Measurements from ENCODE around the gene SLC24A3. TPM values are rescaled to one million over a fixed set of nuclear protein-coding genes. Genes with fewer than 3 reads are reported as not detected.

SLC24A3 gene
- total RNA-seq, 1 experiment from 2014 or later = not detected

- Histone ChIP-seq H3K4me1 (ENCODE audit: control insufficient read depth, insufficient read depth, low read length) (no peaks in the 10 kb centered on the region), H3K9me3 (ENCODE audit: control insufficient read depth, insufficient read depth, low read depth, low read length) (no peaks in the 10 kb centered on the region), H3K36me3 (ENCODE audit: control insufficient read depth, insufficient read depth, low read length) (no peaks in the 10 kb centered on the region), H3K27ac (ENCODE audit: low read length) (no peak overlapping the region), H3K4me3 (ENCODE audit: low read depth in 2 of 2, low read length in 2 of 2) (no peak overlapping the region), H3K27me3 (ENCODE audit: control insufficient read depth, insufficient read depth, low read length) (no peaks in the 10 kb centered on the region)
- ChIA-PET POLR2A (no interaction called here), CTCF (no interaction called here)
- no peak for DNase-seq (ENCODE audit: low read depth, low spot score)
- intact Hi-C loops (cut with micrococcal nuclease; ENCODE audit: unreplicated experiment) = no loop called here
- no TSS peak for BruUV-seq (replicated peaks)
- in situ Hi-C loops (cut with HindIII; ENCODE audit: low pct_unique_long_range_greater_than_20kb, low sequenced_read_pairs) = no loop called here
- no peak for TF ChIP-seq CTCF (IDR thresholded peaks at IDR 0.05)
- no peak for TF ChIP-seq TCF7L2 (IDR thresholded peaks at IDR 0.05; ENCODE audit: low read depth, low read length)
- no peak for TF ChIP-seq REST (IDR thresholded peaks at IDR 0.05; ENCODE audit: insufficient read depth in 1 of 2, low read depth in 2 of 2, low read length in 1 of 2)
- no peak for ATAC-seq
Observed at GRCh38 chr20:19338380-19338779, 125.9 kb downstream of the SLC24A3 start.

- intact Hi-C loops (cut with micrococcal nuclease; ENCODE audit: unreplicated experiment) (no loop called here), in situ Hi-C loops (cut with HindIII; ENCODE audit: low pct_unique_long_range_greater_than_20kb, low sequenced_read_pairs) (no loop called here)
- no peak for ATAC-seq
- Histone ChIP-seq H3K27ac (ENCODE audit: low read length) (no peak overlapping the region), H3K9me3 (ENCODE audit: control insufficient read depth, insufficient read depth, low read depth, low read length) (no peaks in the 10 kb centered on the region), H3K4me3 (ENCODE audit: low read depth in 2 of 2, low read length in 2 of 2) (no peak overlapping the region), H3K36me3 (ENCODE audit: control insufficient read depth, insufficient read depth, low read length) (no peaks in the 10 kb centered on the region), H3K4me1 (ENCODE audit: control insufficient read depth, insufficient read depth, low read length) (no peaks in the 10 kb centered on the region), H3K27me3 (ENCODE audit: control insufficient read depth, insufficient read depth, low read length) (no peaks in the 10 kb centered on the region)
- no peak for TF ChIP-seq POLR2AphosphoS5 (IDR thresholded peaks at IDR 0.05; ENCODE audit: low read depth, low read length)
- TF ChIP-seq REST (IDR thresholded peaks at IDR 0.05; ENCODE audit: insufficient read depth in 1 of 2, low read depth in 2 of 2, low read length in 1 of 2) = no peak
- TF ChIP-seq CTCF (IDR thresholded peaks at IDR 0.05) = no peak
- no peak for TF ChIP-seq SIN3A (IDR thresholded peaks at IDR 0.05; ENCODE audit: borderline replicate concordance, insufficient read depth, low read depth, low read length)
- TF ChIP-seq TCF7L2 (IDR thresholded peaks at IDR 0.05; ENCODE audit: low read depth, low read length) = no peak
- CTCF ChIA-PET = no interaction called here
- BruUV-seq (replicated peaks) = no TSS peak
- POLR2A ChIA-PET = no interaction called here
- no peak for DNase-seq (ENCODE audit: low read depth, low spot score)
Observed at GRCh38 chr20:19338960-19339359, 126.5 kb downstream of the SLC24A3 start.

Data from Panc1 (cell line).